HG03354 (cell line): ENCODE results near the gene CCDC106.

Source experiments
- ATAC-seq: cut with Tn5 transposase; IDR thresholded peaks from one replicate; pipeline ENCODE4 v1.9.1; 2021; ENCODE audit warnings: mild to moderate bottlenecking; ENCODE audit not compliant: unreplicated experiment, poor library complexity, severe bottlenecking

CCDC106 gene

DNA sequence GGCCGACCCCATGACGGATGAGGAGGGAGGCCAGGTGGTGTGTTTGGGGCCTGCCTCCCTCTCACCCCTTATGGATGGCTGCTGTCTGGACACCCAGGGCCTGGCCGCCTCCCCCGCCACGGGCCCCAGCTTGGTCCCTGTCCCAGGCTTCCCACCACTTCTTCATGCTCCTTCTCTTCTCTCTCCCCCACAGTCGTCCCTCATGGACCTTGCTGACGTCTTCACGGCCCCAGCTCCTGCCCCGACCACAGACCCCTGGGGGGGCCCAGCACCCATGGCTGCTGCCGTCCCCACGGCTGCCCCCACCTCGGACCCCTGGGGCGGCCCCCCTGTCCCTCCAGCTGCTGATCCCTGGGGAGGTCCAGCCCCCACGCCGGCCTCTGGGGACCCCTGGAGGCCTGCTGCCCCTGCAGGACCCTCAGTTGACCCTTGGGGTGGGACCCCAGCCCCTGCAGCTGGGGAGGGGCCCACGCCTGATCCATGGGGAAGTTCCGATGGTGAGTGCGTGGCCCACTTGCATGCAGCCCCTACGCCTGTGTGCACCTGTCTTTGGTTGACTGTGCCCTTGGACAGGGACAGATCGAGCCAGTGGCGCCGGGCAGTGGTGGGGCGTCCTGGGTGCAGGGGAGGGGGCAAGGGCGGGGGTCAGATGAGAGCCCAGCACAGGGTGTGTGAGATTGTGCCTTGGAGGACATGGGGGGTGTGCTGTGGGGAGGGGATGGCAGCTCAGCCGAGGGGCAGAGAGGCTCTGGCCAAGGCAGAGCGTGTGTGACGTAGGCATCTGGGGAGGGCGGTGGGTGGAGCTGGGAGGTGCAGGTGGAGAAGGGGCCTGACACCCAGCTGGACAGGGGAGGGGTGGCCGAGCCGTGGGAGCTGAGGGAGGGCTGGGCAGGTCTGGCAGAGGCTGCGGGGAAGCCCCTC lies 43.8 kb downstream of the CCDC106 start:
- ATAC-seq = no peak

- no peak for ATAC-seq
These were observed 44.7 kb downstream of the CCDC106 start for GRCh38 chr19:55692681-55693081.

GRCh38 chr19:55693336-55693974 lies 45.4 kb downstream of the CCDC106 start:
- no peak for ATAC-seq

GRCh38 chr19:55694241-55694655 lies 46.2 kb downstream of the CCDC106 start:
- ATAC-seq = no peak

DNA sequence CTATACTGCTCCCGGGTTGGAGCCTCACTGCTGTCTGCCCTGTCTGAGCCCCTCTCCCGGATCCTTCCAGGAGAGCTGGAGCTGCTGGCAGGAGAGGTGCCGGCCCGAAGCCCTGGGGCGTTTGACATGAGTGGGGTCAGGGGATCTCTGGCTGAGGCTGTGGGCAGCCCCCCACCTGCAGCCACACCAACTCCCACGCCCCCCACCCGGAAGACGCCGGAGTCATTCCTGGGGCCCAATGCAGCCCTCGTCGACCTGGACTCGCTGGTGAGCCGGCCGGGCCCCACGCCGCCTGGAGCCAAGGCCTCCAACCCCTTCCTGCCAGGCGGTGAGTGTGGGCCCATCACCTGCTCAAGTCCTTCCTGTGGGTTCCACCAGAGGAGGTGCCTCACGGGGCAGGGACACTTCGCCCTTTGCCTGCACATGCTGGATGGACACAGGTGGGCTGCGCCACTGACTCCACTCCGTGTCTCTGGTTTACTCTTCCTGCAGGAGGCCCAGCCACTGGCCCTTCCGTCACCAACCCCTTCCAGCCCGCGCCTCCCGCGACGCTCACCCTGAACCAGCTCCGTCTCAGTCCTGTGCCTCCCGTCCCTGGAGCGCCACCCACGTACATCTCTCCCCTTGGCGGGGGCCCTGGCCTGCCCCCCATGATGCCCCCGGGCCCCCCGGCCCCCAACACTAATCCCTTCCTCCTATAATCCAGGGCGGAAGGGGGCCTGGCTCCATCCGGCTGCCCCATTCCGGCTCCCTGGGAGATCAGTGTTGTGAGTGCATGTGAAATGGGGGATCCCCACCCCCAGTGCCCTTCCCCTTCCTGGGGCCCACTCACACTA lies 46.9 kb downstream of the CCDC106 start:
- no peak for ATAC-seq

- no peak for ATAC-seq
These were observed 47.7 kb downstream of the CCDC106 start for GRCh38 chr19:55695511-55696290.

- ATAC-seq = no peak
These were observed 48.5 kb downstream of the CCDC106 start for GRCh38 chr19:55696301-55697068.

DNA sequence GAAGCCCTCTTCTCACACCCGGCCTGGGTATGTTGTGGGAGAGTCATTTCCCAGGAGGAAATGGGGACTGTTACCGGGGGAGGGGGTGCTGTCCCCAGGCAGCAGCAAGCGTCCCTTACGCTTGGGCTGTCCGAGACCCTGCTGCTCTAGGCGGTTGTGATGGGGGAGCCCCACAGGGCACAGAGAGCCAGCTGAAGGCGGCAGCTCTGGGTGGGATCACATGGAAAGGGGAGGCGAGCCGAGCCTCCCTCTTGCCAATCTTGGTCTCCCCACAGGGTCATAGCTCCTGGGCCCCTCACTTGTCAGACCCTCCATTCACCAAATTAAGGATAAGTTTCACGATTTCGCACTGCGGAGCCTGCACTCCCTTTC lies 49.0 kb downstream of the CCDC106 start:
- no peak for ATAC-seq

GRCh38 chr19:55697698-55698097 lies 49.7 kb downstream of the CCDC106 start:
- no peak for ATAC-seq

GRCh38 chr19:55698256-55698655 lies 50.2 kb downstream of the CCDC106 start:
- ATAC-seq = no peak

DNA sequence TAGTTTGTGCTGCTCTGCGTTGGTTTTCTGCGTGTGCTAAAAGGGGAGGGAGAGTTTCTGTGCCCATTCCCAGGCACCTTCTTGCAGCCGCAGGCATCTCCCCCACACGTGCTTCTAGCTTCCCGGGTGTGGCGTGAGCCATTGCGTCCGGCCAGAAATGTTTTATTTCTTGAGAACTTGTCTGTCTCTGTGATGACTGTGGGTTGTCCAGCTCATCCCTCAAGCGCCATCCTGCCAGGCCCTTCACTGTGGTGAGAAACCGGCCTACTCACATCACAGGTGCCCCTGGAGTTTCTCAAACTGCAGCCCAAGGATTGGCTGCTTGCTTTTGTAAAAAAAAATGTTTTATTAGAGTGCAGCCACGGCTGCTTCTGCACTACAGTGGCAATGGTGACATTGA lies 51.2 kb downstream of the CCDC106 start:
- no peak for ATAC-seq

DNA sequence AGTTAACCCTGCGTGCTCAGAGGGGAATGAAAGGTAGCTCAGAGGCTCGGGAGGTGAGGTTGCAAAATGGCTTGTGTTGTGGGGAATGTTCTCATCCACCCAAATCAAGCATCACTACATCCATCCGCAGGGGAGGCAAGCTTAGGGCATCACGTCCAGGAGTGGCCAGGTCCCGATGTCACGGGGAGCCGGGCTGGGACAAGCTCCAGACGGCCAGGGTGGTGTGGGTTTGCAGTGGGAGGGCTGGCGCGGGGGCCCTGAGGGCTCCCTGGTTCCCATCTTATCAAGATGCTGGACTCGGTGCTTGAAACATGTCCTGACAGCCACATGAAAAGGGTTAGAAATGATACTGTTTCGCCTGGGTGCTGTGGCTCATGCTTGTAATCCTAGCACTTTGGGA lies 52.8 kb downstream of the CCDC106 start:
- ATAC-seq = no peak

DNA sequence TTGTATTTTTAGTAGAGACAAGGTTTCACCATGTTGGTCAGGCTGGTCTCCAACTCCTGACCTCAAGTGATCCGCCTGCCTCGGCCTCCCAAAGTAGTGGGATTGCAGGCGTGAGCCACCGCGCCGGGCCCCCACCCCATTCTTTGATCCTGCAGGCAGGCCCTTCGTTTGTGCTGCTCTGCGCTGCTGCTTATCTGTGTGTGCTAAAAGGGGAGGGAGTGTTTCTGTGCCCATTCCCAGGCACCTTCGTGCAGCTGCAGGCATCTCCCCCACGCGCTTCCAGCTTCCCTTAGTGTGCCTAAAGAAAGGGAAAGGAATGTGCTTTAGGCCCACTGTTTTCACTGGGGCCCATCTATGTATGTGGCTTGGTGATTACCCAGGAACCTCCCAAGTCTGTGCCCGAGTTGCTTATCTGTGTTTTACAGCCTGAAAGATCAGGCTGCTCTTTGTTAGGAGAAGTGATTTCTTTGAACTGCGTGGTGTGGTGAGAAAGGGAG lies 54.2 kb downstream of the CCDC106 start:
- ATAC-seq = no peak
